HG03439 (cell line): ENCODE measurements around the gene KLHDC2.
"Not testable (repeated sequence)": the region's sequence is repeated elsewhere in the genome, so short reads cannot be mapped to it uniquely, and the experiment has no call there.

Experiments
- ATAC-seq: cut with Tn5 transposase; IDR thresholded peaks from one replicate; pipeline ENCODE4 v1.9.1; 2021; ENCODE audit warnings: mild to moderate bottlenecking, moderate library complexity; ENCODE audit not compliant: unreplicated experiment

Gene KLHDC2, protein sequence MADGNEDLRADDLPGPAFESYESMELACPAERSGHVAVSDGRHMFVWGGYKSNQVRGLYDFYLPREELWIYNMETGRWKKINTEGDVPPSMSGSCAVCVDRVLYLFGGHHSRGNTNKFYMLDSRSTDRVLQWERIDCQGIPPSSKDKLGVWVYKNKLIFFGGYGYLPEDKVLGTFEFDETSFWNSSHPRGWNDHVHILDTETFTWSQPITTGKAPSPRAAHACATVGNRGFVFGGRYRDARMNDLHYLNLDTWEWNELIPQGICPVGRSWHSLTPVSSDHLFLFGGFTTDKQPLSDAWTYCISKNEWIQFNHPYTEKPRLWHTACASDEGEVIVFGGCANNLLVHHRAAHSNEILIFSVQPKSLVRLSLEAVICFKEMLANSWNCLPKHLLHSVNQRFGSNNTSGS

DNA sequence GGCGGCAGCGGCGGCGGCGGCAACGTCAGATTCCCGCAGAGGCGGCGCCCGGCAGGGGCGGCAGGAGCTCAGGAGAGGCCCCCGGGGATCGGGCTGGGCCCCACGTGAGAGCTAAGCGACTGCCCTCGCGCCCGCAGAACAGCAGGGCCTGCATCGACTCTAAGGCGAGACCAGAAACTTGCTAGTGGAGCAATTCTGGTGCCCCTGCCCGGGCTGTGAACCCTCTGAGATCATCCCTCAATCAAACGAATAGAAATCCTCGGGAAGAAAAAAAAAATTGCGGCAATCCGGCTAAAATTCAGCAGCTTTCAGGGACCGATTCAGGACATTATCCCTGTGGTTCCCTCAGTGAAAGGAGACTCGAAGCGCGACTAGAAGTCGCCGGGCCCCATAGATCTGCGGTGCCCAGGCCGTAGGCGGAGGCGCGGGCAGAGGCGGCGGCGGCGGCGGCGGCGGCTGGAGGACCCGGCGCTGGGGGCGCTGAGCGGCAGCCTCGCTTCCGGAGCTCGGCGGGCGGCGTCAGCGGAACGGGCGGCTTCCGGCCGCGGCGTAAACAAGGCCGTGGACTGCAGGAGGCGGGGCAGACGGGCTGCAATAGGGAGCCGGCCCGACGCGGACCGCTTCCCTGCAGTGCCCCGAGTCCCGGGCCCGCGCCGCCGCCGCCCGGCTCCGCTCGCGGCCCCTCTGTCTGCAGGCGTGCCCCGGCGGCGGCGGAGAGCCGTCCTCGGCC, at the start of gene KLHDC2:
TSS of gene KLHDC2 (plus strand) at position 583 of the 730 bp plus-strand sequence. CDS start 316 bp downstream, outside the sequence.
- ATAC-seq: peak; percentile 88

DNA sequence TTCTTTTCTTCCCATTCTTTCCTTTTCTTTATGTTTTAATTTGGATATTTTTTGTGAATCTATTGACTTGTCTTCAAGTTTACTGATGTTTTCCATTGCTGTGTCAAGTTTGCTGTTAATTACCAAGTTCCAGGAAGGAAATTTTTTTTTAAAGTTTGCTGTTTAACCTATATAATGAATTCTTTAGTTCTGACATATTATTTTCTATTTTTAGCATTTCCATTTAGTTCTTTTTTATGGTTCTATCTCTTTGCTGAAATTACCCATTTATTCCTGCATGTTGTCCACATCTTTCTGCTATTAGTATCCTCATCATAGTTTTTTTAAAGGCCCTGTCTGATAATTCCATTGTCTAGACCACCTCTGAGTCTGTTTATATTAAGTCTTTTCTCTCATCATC, 47.2 kb upstream of the KLHDC2 start:
- ATAC-seq: no peak

DNA sequence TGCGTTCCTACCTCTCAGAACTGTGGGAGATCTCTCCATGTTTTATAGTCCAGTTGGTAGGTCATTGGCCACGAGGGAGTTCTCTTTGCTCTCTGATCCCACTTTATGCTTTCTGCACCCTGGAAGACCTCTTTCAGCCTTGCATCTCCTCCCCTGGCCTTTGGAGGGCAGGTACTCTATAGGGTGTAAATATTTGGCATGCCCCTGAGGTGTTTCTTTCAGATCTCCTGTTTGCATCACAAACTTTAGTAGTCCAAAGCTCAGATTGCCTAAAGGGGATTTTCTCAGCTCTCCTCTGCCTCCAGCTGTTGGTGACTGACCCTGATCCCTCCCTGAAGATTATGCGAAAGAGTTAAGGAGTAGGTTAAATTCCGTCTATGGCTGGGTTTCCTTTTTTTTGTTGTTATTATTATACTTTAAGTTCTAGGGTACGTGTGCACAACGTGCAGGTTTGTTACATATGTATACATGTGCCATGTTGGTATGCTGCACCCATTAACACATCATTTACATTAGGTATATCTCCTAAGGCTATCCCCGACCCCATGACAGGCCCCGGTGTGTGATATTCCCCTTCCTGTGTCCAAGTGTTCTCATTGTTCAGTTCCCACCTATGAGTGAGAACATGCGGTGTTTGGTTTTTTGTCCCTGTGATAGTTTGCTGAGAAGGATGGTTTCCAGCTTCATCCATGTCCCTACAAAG, 46.1 kb upstream of the KLHDC2 start:
- ATAC-seq: not testable (repeated sequence)

DNA sequence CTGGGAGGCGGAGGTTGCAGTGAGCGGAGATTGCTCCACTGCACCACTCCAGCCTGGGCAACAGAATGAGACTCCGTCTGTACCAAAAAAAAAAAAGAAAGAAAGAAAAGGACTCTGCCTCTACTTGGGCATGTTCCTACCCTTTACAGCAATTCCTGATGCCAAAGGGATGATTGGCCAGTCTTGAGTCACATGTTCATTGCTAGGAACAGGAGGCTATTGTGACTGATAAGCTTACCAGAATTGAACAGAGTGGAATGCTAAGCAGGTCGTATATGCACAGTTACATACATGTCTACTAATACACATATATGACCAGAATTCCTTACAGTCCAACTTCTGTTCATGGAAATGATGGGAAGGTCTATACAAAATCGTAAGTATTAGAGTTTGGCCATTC, 40.8 kb upstream of the KLHDC2 start:
- ATAC-seq: no peak

DNA sequence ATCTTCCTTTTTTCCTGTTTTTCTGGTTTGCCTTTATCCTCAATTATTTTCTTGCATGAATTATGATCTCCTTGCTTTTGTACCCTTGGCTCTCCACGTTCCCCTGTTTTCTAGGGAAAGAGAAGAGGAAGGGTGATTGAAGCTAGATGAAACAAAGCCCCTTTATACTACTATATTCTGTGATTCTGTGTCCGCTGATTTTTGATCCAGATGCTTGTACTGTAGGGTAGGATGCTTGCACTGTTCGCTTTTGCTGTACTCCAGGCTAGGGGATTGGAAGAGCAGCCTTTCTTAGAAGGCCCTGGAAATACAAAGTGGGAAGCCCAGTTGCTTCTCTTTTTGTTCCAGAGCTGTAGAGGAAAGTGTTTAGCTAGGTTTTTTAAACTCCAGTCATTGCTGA, 35.1 kb upstream of the KLHDC2 start:
- ATAC-seq: no peak

DNA sequence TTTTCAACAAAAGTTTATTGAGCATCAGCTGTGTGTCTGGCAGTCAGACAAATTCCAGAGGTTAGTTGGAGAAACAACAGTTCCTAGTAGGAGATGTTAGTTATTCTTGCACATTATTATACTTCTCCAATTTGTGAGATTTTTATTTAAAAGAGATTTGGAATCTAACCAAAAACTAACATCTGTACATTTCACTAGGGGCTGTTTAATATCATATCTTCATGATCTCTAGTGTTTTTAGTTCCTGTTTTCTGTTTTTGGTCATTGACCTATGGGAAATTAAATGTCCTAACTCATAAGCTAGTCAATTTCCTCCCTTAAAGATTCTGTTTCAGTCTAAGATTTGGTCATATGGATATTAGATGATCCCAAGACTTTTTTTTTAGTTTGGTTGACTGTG, 34.1 kb upstream of the KLHDC2 start:
- ATAC-seq: no peak

DNA sequence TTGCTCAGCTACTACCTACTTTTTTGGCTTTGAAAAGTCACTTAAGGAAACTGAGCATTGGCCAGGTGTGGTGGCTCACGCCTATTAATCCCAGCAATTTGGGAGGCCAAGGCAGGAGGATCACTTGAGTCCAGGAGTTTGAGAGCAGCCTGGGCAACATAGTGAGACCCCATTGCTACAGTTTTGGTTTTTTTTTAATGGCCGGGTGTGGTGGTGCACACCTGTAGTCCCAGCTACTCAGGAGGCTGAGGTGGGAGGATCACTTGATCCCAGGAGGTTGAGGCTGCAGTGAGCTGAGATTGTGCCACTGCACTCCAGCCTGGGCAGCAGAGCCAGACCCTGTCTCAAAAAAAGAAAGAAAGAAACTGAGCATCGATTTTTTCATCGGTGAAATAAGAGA, 32.3 kb upstream of the KLHDC2 start:
- not testable (repeated sequence) for ATAC-seq

DNA sequence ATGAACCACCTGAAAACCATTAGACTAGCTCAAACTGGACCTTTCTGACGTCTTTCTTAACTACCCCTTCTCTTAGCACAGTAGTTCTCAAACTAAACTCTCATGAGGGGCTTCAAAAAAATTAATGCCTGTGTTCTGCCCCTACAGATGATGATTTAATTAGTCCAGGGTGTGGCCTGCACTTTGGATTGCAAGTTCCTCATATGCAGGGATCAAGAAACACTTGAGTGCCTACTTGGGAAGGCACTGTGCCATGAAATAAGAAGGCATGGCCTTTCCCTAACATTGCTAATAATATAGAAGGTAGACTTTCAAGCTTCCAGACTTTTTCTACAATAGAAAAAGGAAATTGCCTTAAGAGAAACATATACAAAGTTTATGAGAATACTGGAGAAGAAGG, 22.8 kb upstream of the KLHDC2 start:
- no peak for ATAC-seq

DNA sequence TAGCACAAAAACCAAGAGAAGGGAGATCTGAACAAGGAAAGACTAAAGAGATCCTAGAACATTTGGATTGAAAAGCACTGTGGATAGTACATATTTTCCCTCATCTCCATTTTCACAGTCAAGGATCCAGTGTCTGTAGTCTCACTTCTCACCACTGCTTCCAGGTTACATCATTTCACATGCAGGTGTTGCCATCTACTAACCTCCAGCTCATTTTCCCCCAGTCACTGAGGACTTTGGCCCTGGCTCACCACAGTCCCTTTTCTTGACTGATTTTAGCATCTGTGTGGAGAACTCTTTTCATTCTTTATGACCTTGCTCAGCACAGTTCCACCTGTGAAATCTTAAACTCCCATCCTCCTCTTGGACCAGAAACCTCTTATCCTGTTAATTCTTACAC, 21.5 kb upstream of the KLHDC2 start:
- ATAC-seq: not testable (repeated sequence)

DNA sequence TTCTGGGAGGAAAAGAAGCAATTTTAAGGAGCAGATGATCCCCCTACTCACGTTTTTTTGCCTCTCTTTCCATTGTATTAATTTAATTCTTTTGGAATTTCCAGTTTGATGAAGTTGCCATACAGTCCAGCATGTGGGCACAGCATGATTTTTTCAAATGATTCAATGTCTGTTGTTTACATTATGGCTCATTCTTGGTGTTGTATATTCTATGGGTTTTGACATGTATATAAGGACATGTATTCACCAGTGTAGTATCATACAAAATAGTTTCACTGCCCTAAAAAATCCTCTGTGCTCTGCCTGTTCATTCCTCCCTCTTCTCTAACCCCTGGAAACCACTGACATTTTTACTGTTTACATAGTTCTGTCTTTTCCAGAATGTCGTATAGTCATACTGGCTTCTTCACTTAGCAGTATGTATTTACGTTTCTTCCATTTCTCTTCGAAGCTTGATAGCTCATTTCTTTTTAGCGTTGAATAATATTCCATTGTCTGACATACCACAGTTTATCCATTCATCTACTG, 13.3 kb upstream of the KLHDC2 start:
- no peak for ATAC-seq

DNA sequence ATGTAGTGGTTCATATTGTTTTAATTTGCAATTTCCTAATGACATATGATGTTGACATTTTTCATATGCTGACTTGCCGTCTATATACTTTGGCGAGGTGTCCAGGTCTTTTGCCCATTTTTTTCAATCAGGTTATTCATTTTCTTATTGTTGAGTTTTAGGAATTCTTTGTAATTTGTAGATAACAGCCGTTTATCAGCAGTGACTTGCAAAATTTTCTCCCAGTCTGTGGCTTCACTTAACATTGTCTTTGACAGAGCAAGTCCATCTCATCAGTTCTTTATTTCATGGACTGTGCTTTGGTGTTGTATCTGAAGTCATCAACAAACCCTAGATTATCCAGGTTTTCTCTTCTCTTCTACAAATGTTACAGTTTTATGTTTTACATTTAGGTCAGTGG, 12.6 kb upstream of the KLHDC2 start:
- ATAC-seq: no peak

DNA sequence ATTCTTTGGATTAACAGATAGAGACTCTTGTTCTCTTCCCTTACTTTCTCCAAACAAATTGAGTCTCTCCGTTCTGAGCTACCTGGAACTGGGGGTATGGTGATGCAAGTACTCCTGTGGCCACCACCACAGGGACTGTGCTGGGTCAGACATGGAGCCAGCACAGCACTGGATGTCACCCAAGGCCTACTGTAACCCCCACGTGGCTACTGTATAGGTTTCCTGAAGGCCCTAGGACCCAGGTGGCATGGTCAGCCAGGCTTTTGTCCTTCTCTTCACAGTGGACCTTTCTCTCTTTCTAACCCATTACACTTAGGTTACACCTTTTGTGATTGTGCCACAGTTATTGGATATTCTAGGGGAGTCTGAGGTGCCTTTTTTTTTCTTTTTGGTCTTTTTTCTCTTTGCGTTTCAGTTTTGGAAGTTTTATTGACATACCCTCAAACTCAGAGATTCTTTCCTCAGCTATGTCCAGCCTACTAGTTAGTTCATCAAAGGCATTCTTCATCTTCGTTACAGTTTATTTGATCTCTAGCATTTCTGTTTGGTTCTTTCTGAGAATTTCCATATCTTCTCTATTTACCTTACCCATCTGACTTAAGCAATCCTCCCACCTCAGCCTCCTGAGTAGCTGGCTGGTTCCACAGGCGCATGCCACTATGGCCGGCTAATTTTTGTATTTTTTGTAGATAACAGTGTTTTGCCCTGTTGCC, 6.0 kb upstream of the KLHDC2 start:
- ATAC-seq: no peak

DNA sequence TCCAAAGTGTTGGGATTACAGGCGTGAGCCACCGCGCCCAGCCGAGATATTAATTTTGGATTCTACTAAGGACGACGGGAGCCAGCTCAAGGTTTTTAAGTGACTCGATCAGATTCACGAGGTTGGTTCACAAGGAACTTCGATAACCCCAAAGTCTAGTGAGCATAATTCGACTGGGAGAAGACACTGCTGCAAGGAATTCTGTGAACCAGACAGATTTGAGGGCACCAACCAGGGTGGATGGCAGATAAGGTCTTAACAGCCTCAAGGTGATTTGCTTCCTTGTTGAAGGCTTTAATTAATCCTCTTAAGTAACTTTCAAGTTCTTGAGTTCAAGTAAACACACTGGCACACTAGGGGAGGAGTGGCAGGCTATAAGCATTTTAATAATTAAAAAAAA, 1.1 kb upstream of the KLHDC2 start:
- ATAC-seq: no peak

DNA sequence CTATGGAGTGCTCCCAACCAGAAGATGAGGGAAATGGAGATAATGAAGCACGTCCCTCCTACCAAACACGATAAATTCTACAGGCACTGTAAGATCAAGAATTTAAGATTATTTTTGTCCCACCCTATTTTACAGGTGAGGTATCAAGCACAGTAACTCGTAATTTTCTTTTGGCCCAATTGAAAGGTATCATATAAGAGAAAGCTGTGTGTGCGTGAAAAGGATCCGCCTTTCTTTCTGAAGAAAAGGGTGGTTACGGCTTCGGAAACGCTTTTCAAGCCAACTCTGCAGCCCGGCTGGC, 733 bp upstream of the KLHDC2 start:
- no peak for ATAC-seq

DNA sequence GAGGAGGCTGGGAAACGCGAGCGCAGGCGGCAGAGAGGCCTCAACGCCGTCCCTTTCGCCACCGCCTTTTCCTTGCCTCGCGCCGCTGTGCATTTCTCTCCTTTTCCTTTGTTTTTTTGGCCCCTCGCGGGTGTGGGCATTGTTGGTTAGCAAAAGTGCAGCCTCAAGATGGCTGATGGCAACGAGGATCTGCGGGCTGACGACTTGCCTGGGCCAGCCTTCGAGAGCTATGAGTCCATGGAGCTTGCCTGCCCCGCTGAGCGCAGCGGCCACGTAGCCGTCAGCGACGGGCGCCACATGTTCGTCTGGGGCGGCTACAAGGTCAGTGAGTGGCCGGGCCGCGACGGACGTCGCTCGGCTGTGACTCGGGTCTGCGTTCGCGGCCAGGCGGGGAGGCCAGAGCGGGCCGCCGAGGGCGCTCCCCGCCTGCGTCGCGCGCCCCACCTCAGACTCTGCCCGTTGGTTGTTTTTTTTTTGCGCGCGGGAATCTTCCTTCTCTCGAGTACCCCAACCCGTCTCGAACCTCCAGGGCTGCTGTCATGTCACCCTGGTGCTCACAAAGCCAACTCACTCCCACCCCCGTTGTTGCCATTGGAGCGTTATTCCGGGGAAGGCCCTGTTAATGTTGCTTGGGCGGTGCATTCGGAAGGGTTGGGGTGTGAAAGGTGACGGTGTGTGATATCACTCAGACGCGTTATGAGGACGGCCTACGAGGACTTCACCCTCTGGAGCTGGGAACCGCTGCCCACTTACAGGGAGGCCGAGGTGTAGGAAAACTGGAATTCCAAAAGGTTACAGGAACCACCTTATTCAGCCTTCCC, 558 bp downstream of the KLHDC2 start:
- peak; percentile 34 for ATAC-seq

DNA sequence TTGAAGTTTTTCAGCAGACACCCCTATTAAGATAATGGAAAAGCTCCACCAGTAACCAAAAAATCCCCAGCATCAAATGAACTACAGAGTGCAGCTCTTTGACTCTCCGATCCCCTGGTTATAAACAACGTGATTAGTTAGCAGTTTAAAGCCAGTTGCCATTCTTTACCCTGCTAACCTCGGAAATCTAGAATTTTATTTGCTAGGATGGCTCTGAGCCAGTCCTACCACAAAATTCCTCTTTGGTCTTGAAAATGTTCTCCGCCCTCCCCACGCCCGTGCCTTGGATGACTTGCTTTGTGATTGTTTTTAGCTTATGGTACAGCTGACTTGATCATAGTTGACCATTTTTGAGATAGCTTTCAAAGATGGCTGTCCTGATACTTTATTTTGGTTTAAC, 1.2 kb downstream of the KLHDC2 start:
- ATAC-seq: no peak

DNA sequence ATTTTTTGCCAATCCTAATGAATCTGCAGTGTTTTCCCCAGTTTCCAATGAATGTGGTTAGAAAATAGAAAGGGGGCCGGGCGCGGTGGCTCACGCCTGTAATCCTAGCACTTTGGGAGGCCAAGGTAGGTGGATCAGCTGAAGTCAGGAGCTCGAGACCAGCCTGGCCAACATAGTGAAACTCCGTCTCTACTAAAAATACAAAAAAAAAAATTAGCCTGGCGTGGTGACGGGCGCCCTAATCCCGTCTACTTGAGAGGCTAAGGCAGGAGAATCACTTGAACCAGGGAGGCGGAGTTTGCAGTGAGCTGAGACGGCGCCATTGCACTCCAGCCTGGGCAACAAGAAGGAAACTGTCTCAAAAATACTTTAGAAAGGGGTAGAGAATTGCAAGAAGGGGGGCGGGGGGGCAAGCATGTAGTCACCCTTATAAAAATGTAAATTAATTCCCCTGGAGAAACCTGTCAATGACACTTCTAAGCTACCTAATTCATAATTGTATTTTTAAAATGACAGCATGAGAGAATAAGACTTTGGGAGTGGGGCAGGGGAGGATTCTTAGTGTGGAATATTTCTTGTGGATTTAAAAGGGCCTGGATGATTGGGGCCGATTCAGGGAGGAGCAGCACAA, 1.7 kb downstream of the KLHDC2 start:
- ATAC-seq: no peak

DNA sequence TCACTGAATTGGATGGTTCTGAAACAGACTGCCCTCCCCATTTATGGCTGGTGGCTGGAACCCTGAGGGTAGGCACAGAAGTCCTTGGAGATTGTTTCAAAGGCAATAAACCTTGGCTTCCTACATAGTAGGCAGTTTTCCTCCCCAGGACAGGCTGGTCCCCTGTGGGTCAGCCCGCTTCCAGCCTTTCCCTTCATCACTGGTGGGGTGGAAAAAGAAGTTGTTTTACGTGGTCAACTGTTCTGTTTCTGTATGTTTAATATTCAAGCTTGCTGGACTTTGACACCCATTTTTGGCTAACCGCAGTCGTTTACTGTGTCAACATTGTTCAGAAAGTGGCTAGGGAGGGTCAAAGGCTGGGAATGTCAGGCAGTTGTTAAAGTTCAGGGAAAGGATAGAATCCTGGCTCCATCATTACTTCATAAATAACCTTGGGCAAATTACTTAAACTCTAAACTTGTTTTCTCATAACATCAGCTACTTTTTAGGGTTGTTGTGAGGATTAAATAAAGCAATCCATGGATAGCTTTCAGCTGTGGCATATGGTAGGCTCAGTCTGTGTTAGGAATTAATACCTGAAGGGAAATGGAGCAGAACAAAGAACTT, 2.4 kb downstream of the KLHDC2 start:
- no peak for ATAC-seq

DNA sequence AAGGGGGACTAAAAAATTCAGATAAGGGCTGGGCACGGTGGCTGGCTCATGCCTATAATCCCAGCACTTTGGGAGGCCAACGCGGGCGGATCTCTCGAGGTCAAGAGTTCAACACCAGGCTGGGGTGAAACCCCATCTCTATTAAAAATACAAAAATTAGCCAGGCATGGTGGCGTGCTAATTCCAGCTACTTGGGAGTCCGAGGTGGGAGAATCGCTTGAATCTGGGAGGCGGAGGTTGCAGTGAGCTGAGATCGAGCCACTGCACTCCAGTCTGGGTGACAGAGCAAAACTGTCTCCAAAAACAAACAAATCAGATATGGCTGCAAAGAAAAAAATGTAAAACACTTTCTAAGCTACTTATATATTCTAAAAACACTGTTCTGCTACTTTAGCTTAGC, 3.7 kb downstream of the KLHDC2 start:
- ATAC-seq: not testable (repeated sequence)
